Left ventricle myocardium inferior (tissue), 1 donor: Measurements from ENCODE around the gene DPF3. TPM values are rescaled to one million over a fixed set of nuclear protein-coding genes. Genes with fewer than 3 reads are reported as not detected.

Source experiments
- DNase-seq: peaks from one replicate; pipeline ENCODE4 v3.0.0-alpha.2; 2020
- H3K27ac ChIP-seq: fragments of 200-600 bp; replicated peaks from 2 replicates; pipeline ENCODE4 v1.8.0; 2021
- H3K27me3 ChIP-seq: fragments of 200-600 bp; 2 replicates; pipeline ENCODE4 v1.8.0; 2021; ENCODE audit warnings: low read depth
- H3K36me3 ChIP-seq: fragments of 200-600 bp; 2 replicates; pipeline ENCODE4 v1.8.0; 2021
- H3K4me1 ChIP-seq: fragments of 200-600 bp; 2 replicates; pipeline ENCODE4 v1.8.0; 2021
- H3K4me3 ChIP-seq: fragments of 200-600 bp; 2 replicates; pipeline ENCODE4 v1.8.0; 2021; ENCODE audit warnings: mild to moderate bottlenecking, moderate library complexity
- H3K9me3 ChIP-seq: fragments of 200-600 bp; replicated peaks from 2 replicates; pipeline ENCODE4 v1.8.0; 2021
- intact Hi-C: fragments of 100-400 bp; cut with micrococcal nuclease; formaldehyde crosslinking; loops from one replicate; pipeline ENCODE4 v1.11.0; 2022
- total RNA-seq: library from RNA; stranded (reverse); fragmentation: NEBNext Ultra II Directional; extraction: Animal tissue kit (Norgen Biotek cat#: 25700); gene quantifications from one replicate; pipeline ENCODE4 v1.2.1, GENCODE V29; 2021
- TF ChIP-seq, protein P1 (sequence below): fragments of 200-600 bp; IDR thresholded peaks from 2 replicates; pipeline ENCODE4 v1.8.0; 2021; ENCODE audit warnings: antibody characterized with exemption, mild to moderate bottlenecking, borderline replicate concordance
- donor health status: DM: no; HTN: yes; CAD: no; lungs with severe emphysema.

The DPF3 gene
- total RNA-seq, 1 donor from 2014 or later, result 37.7 TPM

DNA sequence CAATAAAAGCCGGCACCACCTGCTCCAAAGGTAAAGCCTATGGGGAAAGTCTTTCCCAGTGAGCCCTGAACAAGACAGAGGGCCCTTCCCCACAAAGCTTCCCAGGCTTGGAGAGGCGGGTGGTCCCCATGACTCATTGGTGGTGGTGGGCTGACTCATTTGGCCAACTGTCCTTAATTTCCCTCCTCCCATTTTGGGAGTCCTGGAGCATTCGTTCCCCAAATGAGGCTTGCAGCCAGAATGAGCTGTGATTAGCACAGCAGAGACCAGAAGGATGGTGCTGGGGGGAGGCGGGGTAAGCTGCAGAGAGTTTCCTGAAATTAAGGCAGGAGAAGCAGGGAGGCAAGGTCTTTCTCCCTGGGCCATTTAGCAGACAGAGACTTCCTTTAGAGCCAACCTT lies 241.7 kb downstream of the DPF3 start:
- Histone ChIP-seq H3K36me3 (no peaks in the 10 kb centered on the region), H3K4me1 (peaks cover 33% of the 10 kb centered on the region), H3K27me3 (no peaks in the 10 kb centered on the region), H3K27ac (no peak overlapping the region), H3K4me3 (no peak overlapping the region), H3K9me3 (no peaks in the 10 kb centered on the region)
- DNase-seq, result no peak
- TF ChIP-seq, protein P1, sequence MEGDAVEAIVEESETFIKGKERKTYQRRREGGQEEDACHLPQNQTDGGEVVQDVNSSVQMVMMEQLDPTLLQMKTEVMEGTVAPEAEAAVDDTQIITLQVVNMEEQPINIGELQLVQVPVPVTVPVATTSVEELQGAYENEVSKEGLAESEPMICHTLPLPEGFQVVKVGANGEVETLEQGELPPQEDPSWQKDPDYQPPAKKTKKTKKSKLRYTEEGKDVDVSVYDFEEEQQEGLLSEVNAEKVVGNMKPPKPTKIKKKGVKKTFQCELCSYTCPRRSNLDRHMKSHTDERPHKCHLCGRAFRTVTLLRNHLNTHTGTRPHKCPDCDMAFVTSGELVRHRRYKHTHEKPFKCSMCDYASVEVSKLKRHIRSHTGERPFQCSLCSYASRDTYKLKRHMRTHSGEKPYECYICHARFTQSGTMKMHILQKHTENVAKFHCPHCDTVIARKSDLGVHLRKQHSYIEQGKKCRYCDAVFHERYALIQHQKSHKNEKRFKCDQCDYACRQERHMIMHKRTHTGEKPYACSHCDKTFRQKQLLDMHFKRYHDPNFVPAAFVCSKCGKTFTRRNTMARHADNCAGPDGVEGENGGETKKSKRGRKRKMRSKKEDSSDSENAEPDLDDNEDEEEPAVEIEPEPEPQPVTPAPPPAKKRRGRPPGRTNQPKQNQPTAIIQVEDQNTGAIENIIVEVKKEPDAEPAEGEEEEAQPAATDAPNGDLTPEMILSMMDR, result no peak
- intact Hi-C loops, result no loop called here

DNA sequence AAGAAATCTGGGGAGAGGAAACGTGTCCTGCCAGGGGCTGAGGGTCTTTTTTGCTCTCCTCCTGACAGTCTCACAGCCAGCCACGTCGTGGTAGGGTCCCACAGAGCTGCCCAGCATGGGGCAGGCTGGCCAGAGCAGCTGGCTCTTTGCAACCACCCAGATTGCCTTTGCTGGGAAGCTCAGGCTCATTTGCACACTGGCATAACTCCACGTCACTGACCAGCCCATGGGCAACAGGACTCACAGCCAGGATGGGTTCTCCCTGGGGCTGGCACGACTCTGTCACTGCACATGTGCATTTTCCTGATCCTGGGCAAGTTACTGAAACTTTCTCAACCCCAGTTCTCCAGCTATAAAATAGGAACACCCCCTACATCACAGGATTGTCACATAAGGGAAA lies 242.2 kb downstream of the DPF3 start:
- no peaks in the 10 kb centered on the region for H3K27me3 ChIP-seq
- H3K36me3 ChIP-seq, result no peaks in the 10 kb centered on the region
- intact Hi-C loops, result no loop called here
- no peak for DNase-seq
- H3K4me3 ChIP-seq, result no peak overlapping the region
- H3K9me3 ChIP-seq, result no peaks in the 10 kb centered on the region
- H3K27ac ChIP-seq, result no peak overlapping the region
- peaks cover 33% of the 10 kb centered on the region for H3K4me1 ChIP-seq
- TF ChIP-seq, protein P1, result no peak

GRCh38 chr14:72651081-72651480 lies 242.8 kb downstream of the DPF3 start:
- Histone ChIP-seq H3K36me3 (no peaks in the 10 kb centered on the region), H3K27me3 (no peaks in the 10 kb centered on the region), H3K27ac (no peak overlapping the region), H3K9me3 (no peaks in the 10 kb centered on the region), H3K4me1 (peaks cover 33% of the 10 kb centered on the region), H3K4me3 (no peak overlapping the region)
- TF ChIP-seq, protein P1, result no peak
- intact Hi-C loops, result no loop called here
- no peak for DNase-seq

- Histone ChIP-seq H3K27me3 (no peaks in the 10 kb centered on the region), H3K4me1 (peaks cover 33% of the 10 kb centered on the region), H3K9me3 (no peaks in the 10 kb centered on the region), H3K36me3 (no peaks in the 10 kb centered on the region), H3K4me3 (no peak overlapping the region), H3K27ac (no peak overlapping the region)
- TF ChIP-seq, protein P1, result no peak
- DNase-seq, result no peak
- intact Hi-C loops, result no loop called here
These were observed 244.2 kb downstream of the DPF3 start for GRCh38 chr14:72649603-72650227.

GRCh38 chr14:72647782-72648181 lies 246.1 kb downstream of the DPF3 start:
- TF ChIP-seq, protein P1, result no peak
- H3K27me3 ChIP-seq, result no peaks in the 10 kb centered on the region
- intact Hi-C loops, result no loop called here

More at GRCh38 chr14:72647782-72648181, 246.1 kb downstream of the DPF3 start:
- Histone ChIP-seq H3K36me3 (no peaks in the 10 kb centered on the region), H3K4me3 (no peak overlapping the region), H3K27ac (no peak overlapping the region), H3K9me3 (no peaks in the 10 kb centered on the region), H3K4me1 (peaks cover 48% of the 10 kb centered on the region)
- no peak for DNase-seq
